ENCODE data around the gene MPI. TPM values are rescaled to one million over a fixed set of nuclear protein-coding genes. Genes with fewer than 3 reads are reported as not detected.
"Not testable (repeated sequence)": the region's sequence is repeated elsewhere in the genome, so short reads cannot be mapped to it uniquely, and the experiment has no call there.

Gene MPI
- total RNA-seq, 4 donors from 2014 or later = 27.6 to 73.1 (median 32.5) TPM

DNA sequence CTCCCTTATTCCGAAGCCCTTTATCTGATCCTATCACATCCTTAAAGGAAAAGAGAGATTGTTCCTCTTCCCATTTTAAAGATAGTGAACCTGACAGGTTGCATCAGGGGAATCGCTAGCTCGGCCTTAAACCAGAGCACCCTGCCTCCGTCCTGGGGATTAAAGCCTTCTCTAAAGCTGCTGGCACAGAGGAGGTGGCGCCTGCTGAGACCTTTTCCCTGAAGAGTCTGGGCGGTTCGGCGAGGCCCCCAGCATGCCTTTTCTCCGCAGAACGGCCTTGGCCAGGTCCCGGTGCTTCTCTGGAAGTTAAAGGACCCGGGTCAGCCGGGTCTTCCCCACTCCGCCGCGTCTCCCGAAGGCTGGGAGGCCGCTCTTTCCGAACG is 16.2 kb downstream of the MPI start:
- 0% methylated on average over 9 to 20 of the region's 20 CpGs for WGBS, 2 donors
- peak in 1 of 2 donors; percentile 88 for DNase-seq (ENCODE audit: low spot score in 2 of 2)
- peak overlapping the region; percentile 76 for H3K4me3 ChIP-seq (ENCODE audit: low read depth, poor library complexity, severe bottlenecking)
- no peak for TF ChIP-seq POLR2A (IDR thresholded peaks at IDR 0.05)
- TF ChIP-seq, protein P1, sequence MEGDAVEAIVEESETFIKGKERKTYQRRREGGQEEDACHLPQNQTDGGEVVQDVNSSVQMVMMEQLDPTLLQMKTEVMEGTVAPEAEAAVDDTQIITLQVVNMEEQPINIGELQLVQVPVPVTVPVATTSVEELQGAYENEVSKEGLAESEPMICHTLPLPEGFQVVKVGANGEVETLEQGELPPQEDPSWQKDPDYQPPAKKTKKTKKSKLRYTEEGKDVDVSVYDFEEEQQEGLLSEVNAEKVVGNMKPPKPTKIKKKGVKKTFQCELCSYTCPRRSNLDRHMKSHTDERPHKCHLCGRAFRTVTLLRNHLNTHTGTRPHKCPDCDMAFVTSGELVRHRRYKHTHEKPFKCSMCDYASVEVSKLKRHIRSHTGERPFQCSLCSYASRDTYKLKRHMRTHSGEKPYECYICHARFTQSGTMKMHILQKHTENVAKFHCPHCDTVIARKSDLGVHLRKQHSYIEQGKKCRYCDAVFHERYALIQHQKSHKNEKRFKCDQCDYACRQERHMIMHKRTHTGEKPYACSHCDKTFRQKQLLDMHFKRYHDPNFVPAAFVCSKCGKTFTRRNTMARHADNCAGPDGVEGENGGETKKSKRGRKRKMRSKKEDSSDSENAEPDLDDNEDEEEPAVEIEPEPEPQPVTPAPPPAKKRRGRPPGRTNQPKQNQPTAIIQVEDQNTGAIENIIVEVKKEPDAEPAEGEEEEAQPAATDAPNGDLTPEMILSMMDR (IDR thresholded peaks at IDR 0.05) = no peak
- intact Hi-C loops (cut with DNase I; ENCODE audit: low total_unique reads) = no loop called here

DNA sequence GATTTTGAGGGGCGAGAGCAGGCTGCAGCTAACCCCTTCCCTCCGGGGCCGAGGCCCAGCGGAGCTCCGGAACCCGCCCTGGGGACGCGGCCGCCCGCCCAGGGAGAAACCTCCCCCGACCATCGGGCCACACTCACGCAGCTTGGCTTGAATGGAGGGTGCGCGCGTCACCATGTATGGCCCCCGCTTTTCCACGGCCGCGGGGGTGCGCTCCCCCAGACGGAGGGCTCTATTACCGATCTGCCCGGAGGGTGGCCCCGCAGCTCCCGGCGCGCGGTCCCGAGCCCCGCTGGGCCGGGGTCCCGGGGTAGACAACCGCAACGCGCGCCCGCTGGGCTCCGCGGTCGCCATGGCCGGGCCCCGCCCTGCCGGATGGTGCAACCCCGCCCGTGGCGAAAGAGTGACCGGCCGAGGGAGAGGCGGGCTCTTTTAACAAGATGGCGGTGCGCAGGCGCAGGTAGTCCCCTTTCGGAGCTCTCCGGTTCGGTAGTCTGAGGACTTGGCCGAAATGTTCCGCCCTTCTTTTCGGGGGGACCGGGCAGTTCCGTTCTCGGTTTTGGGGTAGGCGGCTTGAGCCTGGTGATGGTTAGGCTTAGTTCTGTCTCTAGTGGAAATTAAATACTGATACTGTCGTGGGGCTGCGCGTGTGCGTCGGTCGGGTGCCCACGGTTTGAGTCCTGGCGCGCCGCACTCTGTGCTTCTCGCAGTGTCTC is 16.8 kb downstream of the MPI start, which contains the start of gene FAM219B:
FAM219B (minus strand) TSS at position 402 of the 713 bp plus-strand sequence; CDS start at position 351, 51 bp downstream.
- intact Hi-C loops (cut with DNase I; ENCODE audit: low total_unique reads) = no loop called here
- peak within 1 kb of the TSS; percentile 76 for H3K4me3 ChIP-seq (ENCODE audit: low read depth, poor library complexity, severe bottlenecking)
- peak; percentile 88 to 98 for DNase-seq (ENCODE audit: low spot score in 2 of 2)
- WGBS, 2 donors = 1 to 2% methylated on average over 28 to 29 of the region's 74 CpGs
- TF ChIP-seq, protein P1 (IDR thresholded peaks at IDR 0.05) = no peak
- peak in 1 of 2 donors; percentile 15 for TF ChIP-seq POLR2A (IDR thresholded peaks at IDR 0.05)

DNA sequence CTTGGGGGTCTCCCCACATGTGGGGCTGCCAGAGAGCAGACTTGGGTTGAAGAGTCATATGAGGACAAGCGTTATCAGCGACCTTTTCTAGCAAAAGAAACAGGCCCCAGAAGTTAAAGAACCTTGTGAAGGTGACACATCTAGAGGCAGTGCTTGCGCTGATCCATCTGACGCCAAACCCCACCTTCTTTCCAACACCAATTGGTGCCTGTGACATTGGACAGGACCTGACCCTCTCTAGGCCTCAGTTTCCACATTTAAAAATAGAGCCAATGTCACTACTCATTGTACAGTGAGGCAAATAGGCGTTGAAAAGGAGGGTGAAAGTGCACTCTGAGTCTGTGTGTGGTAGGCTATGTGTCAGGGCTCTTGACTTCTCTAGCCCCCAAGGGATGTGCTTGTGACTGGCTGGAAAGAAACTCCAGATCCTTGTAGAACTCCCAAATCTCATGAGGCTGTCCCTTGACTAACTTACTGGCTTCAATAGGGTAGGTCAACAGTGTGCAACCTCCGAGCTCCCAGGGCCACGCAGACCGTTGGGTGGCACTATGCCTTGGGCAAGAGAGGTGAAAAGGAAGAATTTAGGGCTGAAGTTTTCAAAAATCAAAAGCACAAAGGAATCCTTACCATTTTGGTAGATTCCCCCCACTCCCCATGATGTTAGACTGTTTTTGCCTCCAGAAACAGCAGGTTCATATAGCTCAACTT is 17.5 kb downstream of the MPI start:
- intact Hi-C loops (cut with DNase I; ENCODE audit: low total_unique reads) = no loop called here
- WGBS, 2 donors = 41 to 42% methylated on average over 8 of the region's 8 CpGs
- H3K4me3 ChIP-seq (ENCODE audit: low read depth, poor library complexity, severe bottlenecking) = peak overlapping the region; percentile 76
- DNase-seq (ENCODE audit: low spot score in 2 of 2) = no peak
- TF ChIP-seq, protein P1 (IDR thresholded peaks at IDR 0.05) = no peak
- no peak for TF ChIP-seq POLR2A (IDR thresholded peaks at IDR 0.05)

DNA sequence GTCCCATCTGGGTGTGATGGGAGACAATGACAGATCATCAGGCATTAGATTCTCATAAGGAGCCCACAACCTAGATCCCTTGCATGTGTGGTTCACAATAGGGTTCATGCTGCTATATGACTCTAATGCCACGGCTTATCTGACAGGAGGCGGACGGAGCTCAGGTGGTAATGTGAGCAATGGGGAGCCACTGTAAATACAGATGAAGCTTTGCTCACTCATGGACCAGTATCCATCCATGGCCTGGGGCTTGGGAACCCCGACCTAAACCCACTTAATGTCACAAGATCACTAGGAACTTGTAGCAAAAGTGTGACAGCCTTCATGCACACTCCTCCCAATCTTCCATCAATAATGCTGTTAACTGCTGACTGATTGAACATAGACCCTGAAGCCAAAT is 18.8 kb downstream of the MPI start:
- no peak overlapping the region for H3K4me3 ChIP-seq (ENCODE audit: low read depth, poor library complexity, severe bottlenecking)
- no peak for TF ChIP-seq POLR2A (IDR thresholded peaks at IDR 0.05)
- TF ChIP-seq, protein P1 (IDR thresholded peaks at IDR 0.05) = no peak
- intact Hi-C loops (cut with DNase I; ENCODE audit: low total_unique reads) = no loop called here
- WGBS, 2 donors = 94 to 95% methylated on average over 4 of the region's 4 CpGs
- DNase-seq (ENCODE audit: low spot score in 2 of 2) = no peak

DNA sequence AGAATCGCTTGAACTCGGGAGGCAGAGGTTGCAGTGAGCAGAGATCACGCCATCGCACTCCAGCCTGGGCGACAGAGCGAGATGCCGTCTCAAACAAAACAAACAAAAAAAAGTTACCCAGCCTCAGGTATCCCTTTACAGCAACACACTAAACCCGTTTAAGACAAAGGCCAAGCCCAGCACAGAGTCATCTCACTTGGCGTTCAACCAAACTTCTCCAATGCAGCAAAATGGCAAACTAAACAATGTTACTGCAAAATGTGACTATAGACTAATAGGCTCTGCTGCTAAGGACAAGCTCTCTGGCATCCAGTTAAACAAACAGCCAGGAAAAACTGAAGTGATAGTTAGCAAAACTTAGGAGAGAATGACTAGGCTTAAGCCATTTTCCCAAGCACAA is 23.2 kb downstream of the MPI start:
- WGBS, 2 donors = 91 to 92% methylated on average over 9 of the region's 9 CpGs
- DNase-seq (ENCODE audit: low spot score in 2 of 2) = no peak
- intact Hi-C loops (cut with DNase I; ENCODE audit: low total_unique reads) = loop anchor here (2.0 kb wide), 1 partner anchor 16 kb away; no protein-coding TSS in a partner anchor
- TF ChIP-seq, protein P1 (IDR thresholded peaks at IDR 0.05) = no peak
- H3K4me3 ChIP-seq (ENCODE audit: low read depth, poor library complexity, severe bottlenecking) = no peak overlapping the region

DNA sequence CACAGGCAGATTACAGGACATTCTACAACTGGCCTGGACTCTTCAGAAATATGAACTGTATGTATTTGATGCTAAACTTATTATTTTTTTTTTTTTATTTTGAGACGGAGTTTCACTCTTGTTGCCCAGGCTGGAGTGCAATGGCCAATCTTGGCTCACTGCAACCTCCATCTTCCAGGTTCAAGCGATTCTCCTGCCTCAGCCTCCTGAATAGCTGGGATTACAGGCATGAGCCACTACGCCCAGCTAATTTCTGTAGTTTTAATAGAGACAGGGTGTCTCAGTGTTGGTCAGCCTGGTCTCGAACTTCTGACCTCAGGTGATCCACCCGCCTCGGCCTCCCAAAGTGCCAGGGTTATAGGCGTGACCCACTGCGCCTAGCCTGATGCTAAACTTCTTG is 24.0 kb downstream of the MPI start:
- intact Hi-C loops (cut with DNase I; ENCODE audit: low total_unique reads) = loop anchor here (2.0 kb wide), 1 partner anchor 15 kb away; no protein-coding TSS in a partner anchor
- not testable (repeated sequence) for DNase-seq (ENCODE audit: low spot score in 2 of 2)

More for the DNA sequence above, 24.0 kb downstream of the MPI start:
- H3K4me3 ChIP-seq (ENCODE audit: low read depth, poor library complexity, severe bottlenecking) = not testable (repeated sequence)
- WGBS, 2 donors = 94 to 95% methylated on average over 8 of the region's 8 CpGs

Measured in lower leg skin (tissue), 4 donors.